Karpas-422 (cell line): ENCODE data around the gene SIMC1. TPM values are rescaled to one million over a fixed set of nuclear protein-coding genes. Genes with fewer than 3 reads are reported as not detected.
A peak's percentile ranks its signal among the peaks of the same experiment; 100 is the strongest.

Experiments used
- DNase-seq: peaks from one replicate; pipeline ENCODE4 v3.0.0-alpha.2; 2015
- H2AFZ ChIP-seq: fragments of 200-600 bp; sonication (generic); 2 replicates; pipeline ENCODE4 v1.6.1; 2014; ENCODE audit warnings: antibody characterized with exemption, low read length, mixed read lengths
- H3K27ac ChIP-seq: fragments of 200-600 bp; sonication (generic); 2 replicates; pipeline ENCODE4 v1.5.1; 2014; ENCODE audit warnings: mild to moderate bottlenecking, low read length, moderate library complexity
- H3K27me3 ChIP-seq: fragments of 200-600 bp; sonication (generic); 2 replicates; pipeline ENCODE4 v1.6.1; 2014; ENCODE audit warnings: low read length, mixed read lengths
- H3K36me3 ChIP-seq: fragments of 200-600 bp; sonication (generic); 2 replicates; pipeline ENCODE4 v1.6.1; 2014; ENCODE audit warnings: low read length, mixed read lengths; ENCODE audit not compliant: insufficient read depth
- H3K4me1 ChIP-seq: fragments of 200-600 bp; sonication (generic); 2 replicates; pipeline ENCODE4 v1.6.1; 2014; ENCODE audit warnings: mild to moderate bottlenecking, low read length, mixed read lengths
- H3K4me2 ChIP-seq: fragments of 200-600 bp; sonication (generic); 2 replicates; pipeline ENCODE4 v1.6.1; 2014; ENCODE audit warnings: low read length, low read depth, mild to moderate bottlenecking; ENCODE audit not compliant: poor library complexity, severe bottlenecking
- H3K4me3 ChIP-seq: fragments of 200-600 bp; sonication (generic); 2 replicates; pipeline ENCODE4 v1.5.1; 2014; ENCODE audit warnings: mild to moderate bottlenecking, antibody characterized with exemption, low read length, mixed read lengths
- H3K79me2 ChIP-seq: fragments of 200-600 bp; sonication (generic); 2 replicates; pipeline ENCODE4 v1.6.1; 2014; ENCODE audit warnings: mild to moderate bottlenecking, low read length, mixed read lengths
- H3K9ac ChIP-seq: fragments of 200-600 bp; sonication (generic); 2 replicates; pipeline ENCODE4 v1.6.0; 2014; ENCODE audit warnings: low read length
- H3K9me2 ChIP-seq: fragments of 200-600 bp; sonication (generic), shearing (Covaris generic); replicated peaks from 2 replicates; pipeline ENCODE4 v1.6.0; 2014; ENCODE audit warnings: mild to moderate bottlenecking, low read length, moderate library complexity; ENCODE audit not compliant: insufficient read depth
- H3K9me3 ChIP-seq: fragments of 300-700, 200-600 bp; sonication (generic); 2 replicates; pipeline ENCODE4 v1.6.1; 2014; ENCODE audit warnings: low read length, mixed read lengths
- H4K20me1 ChIP-seq: fragments of 200-600 bp; sonication (generic); 2 replicates; pipeline ENCODE4 v1.6.1; 2014; ENCODE audit warnings: mild to moderate bottlenecking, antibody characterized with exemption, low read length, low read depth; ENCODE audit not compliant: insufficient read depth
- total RNA-seq: library from RNA; depleted of rRNA; stranded (reverse); fragments of >200 nt; shearing (Covaris generic); gene quantifications from 2 replicates; pipeline ENCODE4 v1.2.3, GENCODE V29; 2014; ENCODE audit warnings: low replicate concordance

The SIMC1 gene
- total RNA-seq, 1 experiment from 2014 or later = 32.5 TPM

- Histone ChIP-seq H3K9ac (no peak overlapping the region), H3K4me1 (peaks cover 9% of the 10 kb centered on the region), H3K9me2 (no peaks in the 10 kb centered on the region), H4K20me1 (no peaks in the 10 kb centered on the region), H3K4me3 (no peak overlapping the region), H2AFZ (no peak overlapping the region), H3K27ac (no peak overlapping the region), H3K79me2 (no peaks in the 10 kb centered on the region), H3K27me3 (no peaks in the 10 kb centered on the region), H3K36me3 (peaks cover 30% of the 10 kb centered on the region; the same call in 1 of the 2 replicates), H3K4me2 (no peak overlapping the region), H3K9me3 (no peaks in the 10 kb centered on the region)
- DNase-seq = no peak
These were observed 103.9 kb downstream of the SIMC1 start for GRCh38 chr5:176342158-176342483.

GRCh38 chr5:176342766-176343458 is 104.7 kb downstream of the SIMC1 start:
- H3K9ac ChIP-seq = no peak overlapping the region
- no peak overlapping the region for H2AFZ ChIP-seq
- no peaks in the 10 kb centered on the region for H3K9me3 ChIP-seq
- H3K27ac ChIP-seq = 0 out of 2 replicates have a peak overlapping the region, but pooled peaks have one; percentile 17
- H3K4me3 ChIP-seq = no peak overlapping the region
- H3K4me2 ChIP-seq = no peak overlapping the region
- no peaks in the 10 kb centered on the region for H3K9me2 ChIP-seq
- H3K27me3 ChIP-seq = no peaks in the 10 kb centered on the region
- DNase-seq = no peak
- peaks cover 25% of the 10 kb centered on the region; the same call in 1 of the 2 replicates for H3K36me3 ChIP-seq
- H4K20me1 ChIP-seq = no peaks in the 10 kb centered on the region
- H3K79me2 ChIP-seq = no peaks in the 10 kb centered on the region
- H3K4me1 ChIP-seq = peaks cover 9% of the 10 kb centered on the region

- Histone ChIP-seq H3K79me2 (peaks cover 53% of the 10 kb centered on the region), H3K9ac (no peak overlapping the region), H3K4me3 (no peak overlapping the region), H3K36me3 (peaks cover 49% of the 10 kb centered on the region; the same call in 1 of the 2 replicates), H4K20me1 (peaks cover 8% of the 10 kb centered on the region; the same call in 1 of the 2 replicates), H3K9me2 (no peaks in the 10 kb centered on the region), H3K27ac (no peak overlapping the region), H2AFZ (no peak overlapping the region), H3K27me3 (no peaks in the 10 kb centered on the region), H3K4me1 (no peaks in the 10 kb centered on the region), H3K4me2 (no peak overlapping the region), H3K9me3 (no peaks in the 10 kb centered on the region)
- DNase-seq = no peak
These were observed 112.2 kb downstream of the SIMC1 start for GRCh38 chr5:176350416-176350815.

- H3K9ac ChIP-seq = no peak overlapping the region
- H3K4me3 ChIP-seq = no peak overlapping the region
- peaks cover 22% of the 10 kb centered on the region; the same call in 1 of the 2 replicates for H4K20me1 ChIP-seq
- no peak overlapping the region for H3K4me2 ChIP-seq
- H3K27me3 ChIP-seq = no peaks in the 10 kb centered on the region
- no peak overlapping the region for H2AFZ ChIP-seq
- no peak for DNase-seq
- H3K9me2 ChIP-seq = no peaks in the 10 kb centered on the region
- peaks cover 72% of the 10 kb centered on the region for H3K79me2 ChIP-seq
- peaks cover 47% of the 10 kb centered on the region; the same call in 1 of the 2 replicates for H3K36me3 ChIP-seq
- H3K27ac ChIP-seq = no peak overlapping the region
- no peaks in the 10 kb centered on the region for H3K9me3 ChIP-seq
- no peaks in the 10 kb centered on the region for H3K4me1 ChIP-seq
These were observed 114.1 kb downstream of the SIMC1 start for GRCh38 chr5:176352116-176352878.

- Histone ChIP-seq H3K27ac (no peak overlapping the region), H3K36me3 (peaks cover 48% of the 10 kb centered on the region; the same call in 1 of the 2 replicates), H3K9me2 (no peaks in the 10 kb centered on the region), H2AFZ (no peak overlapping the region), H4K20me1 (peaks cover 22% of the 10 kb centered on the region; the same call in 1 of the 2 replicates), H3K4me1 (no peaks in the 10 kb centered on the region), H3K79me2 (peaks cover 84% of the 10 kb centered on the region), H3K9me3 (no peaks in the 10 kb centered on the region), H3K4me3 (no peak overlapping the region), H3K27me3 (no peaks in the 10 kb centered on the region), H3K9ac (no peak overlapping the region), H3K4me2 (no peak overlapping the region)
- DNase-seq = no peak
These were observed 115.3 kb downstream of the SIMC1 start for GRCh38 chr5:176353533-176353932.

- H3K9ac ChIP-seq = no peak overlapping the region
- no peaks in the 10 kb centered on the region for H3K9me2 ChIP-seq
- DNase-seq = no peak
- H3K36me3 ChIP-seq = peaks cover 45% of the 10 kb centered on the region; the same call in 1 of the 2 replicates
- no peak overlapping the region for H3K4me2 ChIP-seq
- no peak overlapping the region for H3K27ac ChIP-seq
- H2AFZ ChIP-seq = no peak overlapping the region
- peaks cover 10% of the 10 kb centered on the region; the same call in 1 of the 2 replicates for H3K4me1 ChIP-seq
- H3K27me3 ChIP-seq = no peaks in the 10 kb centered on the region
- H4K20me1 ChIP-seq = peaks cover 22% of the 10 kb centered on the region; the same call in 1 of the 2 replicates
- peaks cover 90% of the 10 kb centered on the region for H3K79me2 ChIP-seq
- H3K4me3 ChIP-seq = no peak overlapping the region
- H3K9me3 ChIP-seq = no peaks in the 10 kb centered on the region
These were observed 117.4 kb downstream of the SIMC1 start for GRCh38 chr5:176355400-176356178.

GRCh38 chr5:176356179-176356566 is 117.9 kb downstream of the SIMC1 start:
- H3K36me3 ChIP-seq = peaks cover 43% of the 10 kb centered on the region; the same call in 1 of the 2 replicates
- no peaks in the 10 kb centered on the region for H3K27me3 ChIP-seq
- H4K20me1 ChIP-seq = peaks cover 27% of the 10 kb centered on the region; the same call in 1 of the 2 replicates
- no peak for DNase-seq
- H3K9ac ChIP-seq = no peak overlapping the region
- peaks cover 10% of the 10 kb centered on the region; the same call in 1 of the 2 replicates for H3K4me1 ChIP-seq
- peaks cover 93% of the 10 kb centered on the region for H3K79me2 ChIP-seq
- H3K4me2 ChIP-seq = no peak overlapping the region
- no peak overlapping the region for H3K4me3 ChIP-seq
- no peak overlapping the region for H2AFZ ChIP-seq
- no peak overlapping the region for H3K27ac ChIP-seq
- H3K9me2 ChIP-seq = no peaks in the 10 kb centered on the region
- H3K9me3 ChIP-seq = no peaks in the 10 kb centered on the region
